NCI-H345 treated with DMSO at 0.1 percent for 48 hours (cell line): ENCODE measurements around the gene MC3R.
"Not testable (repeated sequence)": the region's sequence is repeated elsewhere in the genome, so short reads cannot be mapped to it uniquely, and the experiment has no call there.

Source experiments
- DNase-seq: peaks from one replicate; lab custom pipeline; 2025; ENCODE audit not compliant: unreplicated experiment; lab: John Stamatoyannopoulos, UW

The MC3R gene

DNA sequence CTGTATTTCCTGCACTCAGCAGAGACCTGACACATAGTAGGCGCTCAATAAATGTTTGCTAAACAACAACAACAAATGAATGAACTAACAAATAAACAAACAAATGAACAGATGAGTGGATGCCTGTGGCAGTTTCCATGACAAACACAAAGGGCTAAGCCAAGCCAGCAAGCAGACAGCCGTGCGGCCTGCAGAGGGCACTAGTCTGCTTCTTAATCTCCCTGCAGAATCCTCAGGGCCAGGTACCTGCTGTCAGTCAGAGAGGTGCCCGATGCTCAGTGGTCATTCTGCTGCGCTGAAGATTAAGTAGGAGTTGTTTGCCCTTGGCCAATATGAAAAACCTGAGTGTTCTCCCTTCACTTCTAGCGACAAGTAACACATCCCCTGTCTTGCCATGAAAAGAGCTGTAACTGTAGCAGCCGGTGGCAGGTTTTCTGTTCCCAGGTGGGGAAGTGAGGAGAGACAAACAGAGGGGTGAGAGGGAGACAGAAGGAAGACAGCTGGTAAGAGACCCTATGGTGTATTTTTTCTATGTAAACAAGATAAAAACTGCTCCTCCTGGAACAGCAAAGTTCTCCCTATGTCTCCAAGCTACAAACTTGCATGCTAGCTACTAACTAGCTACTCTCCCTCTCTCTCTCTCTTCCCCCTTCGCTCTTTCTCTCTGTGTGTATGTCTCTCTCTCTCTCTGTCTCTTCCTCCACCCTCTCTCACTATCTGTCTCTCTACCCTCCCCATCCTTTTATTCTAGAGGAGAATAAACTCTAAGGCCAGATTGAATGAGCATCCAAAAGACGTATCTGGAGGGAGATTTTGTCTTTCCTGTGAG is at the start of gene MC3R:
Gene MC3R, plus strand, starts transcription at position 779 of the 829 bp plus-strand sequence. CDS start 112 bp downstream, outside the sequence.
- peak; percentile 37 for DNase-seq

DNA sequence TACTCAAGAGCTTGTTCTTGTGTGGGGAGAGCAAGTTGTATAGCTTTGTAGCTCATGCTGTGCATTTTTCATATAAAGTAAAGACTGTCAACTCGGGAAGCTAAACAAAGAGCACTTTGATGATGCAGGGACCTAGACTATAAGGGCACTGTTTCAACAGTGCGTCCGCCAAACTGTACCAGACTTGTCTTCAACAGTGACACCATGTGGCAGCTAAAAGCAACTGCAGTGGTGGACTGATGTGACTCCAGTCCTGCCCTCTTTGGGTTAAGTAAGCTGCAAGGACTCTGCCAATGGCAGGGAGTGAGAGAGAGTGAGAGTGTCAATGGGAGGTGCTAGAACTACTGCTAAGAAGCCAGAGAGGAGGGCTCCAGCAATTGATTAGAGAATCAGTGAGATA is 48.1 kb upstream of the MC3R start:
- DNase-seq: no peak

DNA sequence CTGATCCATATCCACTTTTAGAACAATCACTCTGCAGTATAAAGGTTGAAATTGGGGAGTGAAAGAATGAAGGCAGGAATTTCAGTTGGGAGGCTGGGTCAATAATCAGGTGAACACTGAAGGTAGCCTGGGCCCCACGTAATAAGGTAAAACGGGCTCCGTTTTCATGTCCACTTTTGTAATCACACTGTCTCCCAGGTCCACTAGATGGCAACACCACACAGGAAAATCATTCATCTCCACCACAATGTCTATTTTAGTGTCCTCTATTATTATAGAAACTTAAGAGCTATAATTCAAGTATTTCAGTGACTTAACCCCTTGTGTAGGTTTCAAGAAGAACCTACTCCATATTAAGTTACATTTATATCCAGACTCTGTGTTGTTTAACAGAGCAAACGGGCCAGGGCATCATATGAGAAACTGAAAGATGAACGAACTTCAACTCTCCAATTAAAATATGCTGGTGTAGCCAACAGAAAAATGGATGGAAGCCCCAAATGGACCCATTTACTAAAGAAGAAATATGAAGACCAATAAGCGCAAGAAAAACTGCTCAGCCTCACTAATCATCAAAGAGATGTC is 45.9 kb upstream of the MC3R start:
- peak; percentile 0 for DNase-seq

DNA sequence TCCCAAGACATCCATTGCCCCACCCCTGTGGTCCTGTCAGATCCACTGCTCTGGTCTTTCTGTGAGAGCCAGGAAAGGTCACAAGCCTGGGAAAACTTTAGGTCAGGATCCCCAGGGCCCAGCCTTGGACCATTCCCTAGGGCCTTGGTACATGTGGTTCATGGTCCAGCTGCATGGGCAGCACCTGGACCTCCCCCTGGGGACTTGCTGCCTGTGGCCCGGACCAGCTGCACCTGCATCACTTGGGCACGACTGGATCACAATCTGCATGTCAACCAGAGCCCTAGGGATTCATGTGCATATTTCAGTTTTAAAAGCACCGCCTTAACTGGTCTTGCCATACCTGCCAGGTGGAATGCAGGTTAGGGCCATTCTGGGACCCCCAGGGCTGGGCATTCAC is 44.3 kb upstream of the MC3R start:
- DNase-seq: no peak

DNA sequence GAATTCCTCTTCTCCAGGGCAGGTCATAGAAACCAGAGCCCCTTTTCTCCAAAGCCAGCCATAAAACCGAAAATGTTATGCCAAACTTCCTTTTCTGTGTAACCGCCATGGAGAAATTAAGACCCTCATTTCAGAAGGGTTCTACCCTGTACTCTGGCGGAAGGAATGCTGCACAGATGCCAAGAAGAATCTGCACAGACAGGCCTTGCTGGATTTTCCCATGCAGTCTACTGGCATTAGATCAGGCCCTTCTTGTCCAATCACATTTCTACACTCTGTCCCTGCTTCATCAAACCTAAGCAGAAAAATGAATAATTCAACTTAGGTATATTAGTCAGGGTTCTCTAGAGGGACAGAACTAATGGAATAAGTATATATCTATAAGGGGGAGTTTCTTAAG is 43.2 kb upstream of the MC3R start:
- no peak for DNase-seq

DNA sequence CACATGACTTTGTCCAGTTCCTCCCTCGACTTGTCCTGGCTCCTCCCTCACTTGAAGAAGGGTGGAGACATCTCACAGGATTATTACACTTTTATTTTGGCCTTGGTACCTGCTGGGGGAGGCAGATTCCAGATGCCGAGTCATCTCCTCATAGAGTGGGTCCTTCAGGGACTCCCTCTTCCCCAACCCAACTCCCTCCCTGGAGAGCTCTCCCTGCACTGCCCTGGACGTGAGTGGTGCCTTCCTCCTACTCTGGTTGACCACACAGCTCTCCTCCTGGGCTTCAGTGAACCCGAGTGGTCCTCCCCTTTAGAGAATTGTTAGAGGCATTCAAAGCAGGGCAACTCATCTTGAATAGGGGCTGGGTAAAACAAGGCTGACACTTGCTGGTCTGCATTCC is 40.9 kb upstream of the MC3R start:
- DNase-seq: no peak

DNA sequence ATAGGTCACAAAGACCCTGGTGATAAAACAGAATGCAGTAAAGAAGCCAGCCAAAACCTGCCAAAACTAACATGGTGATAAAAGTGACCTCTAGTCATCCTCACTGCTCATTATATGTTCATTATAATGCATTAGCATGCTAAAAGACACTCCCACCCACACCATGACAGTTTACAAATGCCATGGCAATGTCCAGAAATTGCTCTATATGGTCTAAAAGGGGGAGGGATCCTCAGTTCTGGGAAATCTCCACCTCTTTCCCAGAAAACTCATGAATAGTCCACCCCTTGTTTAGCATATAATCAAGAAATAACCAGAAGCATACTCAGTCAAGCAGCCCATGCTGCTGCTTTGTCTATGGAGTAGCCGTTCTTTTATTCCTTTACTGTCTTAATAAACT is 40.4 kb upstream of the MC3R start:
- no peak for DNase-seq

DNA sequence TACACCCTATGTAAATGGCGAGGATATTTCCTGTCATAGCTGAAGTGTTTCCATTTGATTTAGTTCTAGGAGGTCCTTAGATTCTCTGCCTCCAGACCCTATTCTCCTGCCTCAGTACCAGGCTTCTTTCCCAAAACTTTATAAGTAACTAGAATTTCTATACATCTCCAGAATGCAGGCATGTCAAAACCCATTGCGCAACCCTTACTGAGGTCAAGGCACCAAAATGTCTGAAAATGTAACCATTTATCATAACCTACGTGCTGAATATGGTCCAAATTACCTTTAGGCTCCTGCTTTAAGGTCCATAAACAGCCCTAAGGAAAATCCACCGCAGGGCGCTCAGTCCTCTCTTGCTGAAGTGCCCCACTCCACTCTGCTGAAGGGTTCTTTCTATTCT is 37.5 kb upstream of the MC3R start:
- DNase-seq: no peak

DNA sequence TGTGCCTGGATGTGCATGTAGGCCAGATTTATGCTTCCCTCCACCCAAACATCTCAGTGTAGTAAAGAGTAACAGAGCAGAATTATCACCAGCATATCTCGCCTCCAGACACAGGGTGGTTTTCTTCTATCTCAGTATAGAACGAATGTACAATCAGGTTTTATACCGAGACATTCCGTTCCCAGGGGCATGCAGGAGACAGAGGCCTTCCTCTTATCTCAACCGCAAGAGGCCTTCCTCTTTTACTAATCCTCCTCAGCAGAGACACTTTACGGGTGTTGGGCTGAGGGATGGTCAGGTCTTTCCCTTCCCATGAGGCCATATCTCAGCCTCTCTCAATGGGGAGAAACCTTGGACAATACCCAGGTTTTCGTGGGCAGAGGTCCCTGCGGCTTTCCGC is 36.4 kb upstream of the MC3R start:
- DNase-seq: no peak

DNA sequence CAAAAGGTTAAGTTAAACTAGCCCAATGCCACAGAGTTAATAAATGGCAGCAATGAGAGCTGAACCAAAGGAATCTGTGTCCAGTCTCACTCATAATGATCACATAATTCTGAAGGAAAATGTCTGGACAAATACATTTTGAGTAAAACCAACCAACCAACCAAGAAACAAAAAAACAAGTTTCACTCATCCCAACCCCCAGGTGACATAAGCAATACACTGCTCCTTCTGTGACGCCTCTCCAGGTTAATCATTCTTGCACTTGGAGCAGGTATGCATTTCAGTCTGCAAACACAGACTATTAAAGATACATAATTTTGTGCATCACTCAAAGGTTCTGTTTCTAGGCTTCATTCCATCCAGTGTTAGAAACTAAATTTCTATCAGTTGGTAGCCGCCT is 35.2 kb upstream of the MC3R start:
- DNase-seq: no peak

DNA sequence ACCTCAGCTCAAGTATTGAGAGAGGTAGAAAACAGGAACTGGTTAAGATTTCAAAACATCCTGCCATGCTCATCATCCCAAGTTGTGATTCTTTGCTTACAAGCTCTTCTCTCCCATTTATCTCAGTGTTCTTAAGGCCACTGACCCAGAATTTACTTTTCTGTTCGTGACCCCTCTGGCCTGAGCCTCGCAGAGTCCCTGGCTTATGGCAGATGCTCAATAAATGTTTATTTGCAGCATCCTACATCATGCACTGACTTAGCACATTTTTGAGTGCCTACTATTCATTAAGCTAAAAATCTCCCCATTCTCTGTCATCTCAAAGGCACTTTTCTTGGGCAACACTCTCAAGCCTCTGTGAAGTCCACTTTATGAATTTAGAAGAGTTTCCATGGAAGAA is 33.4 kb upstream of the MC3R start:
- no peak for DNase-seq

DNA sequence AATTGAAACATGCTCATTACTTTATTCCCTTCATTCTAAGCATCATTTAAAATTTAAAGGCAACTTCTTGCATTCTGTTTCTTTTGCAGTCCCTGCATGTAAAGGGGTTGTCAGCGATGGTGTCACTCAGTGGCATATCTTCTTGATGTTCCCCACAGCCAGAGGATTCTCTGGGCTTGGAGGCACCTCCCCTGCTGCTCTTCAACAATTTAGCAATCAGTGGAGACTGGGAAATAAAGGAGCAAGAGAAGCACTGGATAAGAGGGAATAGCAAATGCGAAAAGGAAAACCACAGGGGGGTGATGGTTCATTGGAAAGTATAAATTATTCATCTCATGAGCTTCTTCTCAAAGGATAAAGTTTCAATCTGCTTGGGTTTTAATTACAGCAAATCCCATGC is 30.7 kb upstream of the MC3R start:
- no peak for DNase-seq

DNA sequence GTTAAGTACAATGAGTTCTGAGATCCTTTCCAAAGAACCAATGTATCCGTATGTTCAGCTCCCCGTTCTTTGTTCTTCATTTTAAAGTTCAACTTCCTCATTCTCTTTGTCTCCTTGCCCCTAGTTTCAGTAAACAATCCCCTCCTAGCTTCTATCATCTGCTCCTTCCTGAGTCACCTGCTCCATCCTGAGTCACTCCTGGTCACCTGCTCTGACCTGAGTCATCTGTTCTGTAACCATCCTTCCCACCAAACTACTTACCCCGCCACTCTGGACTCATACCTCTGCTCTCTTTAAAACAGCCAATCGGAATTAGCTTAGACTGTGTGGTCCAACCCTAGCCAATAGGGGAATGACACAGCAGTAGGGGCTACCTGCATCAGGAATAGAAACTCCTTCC is 27.3 kb upstream of the MC3R start:
- DNase-seq: not testable (repeated sequence)

DNA sequence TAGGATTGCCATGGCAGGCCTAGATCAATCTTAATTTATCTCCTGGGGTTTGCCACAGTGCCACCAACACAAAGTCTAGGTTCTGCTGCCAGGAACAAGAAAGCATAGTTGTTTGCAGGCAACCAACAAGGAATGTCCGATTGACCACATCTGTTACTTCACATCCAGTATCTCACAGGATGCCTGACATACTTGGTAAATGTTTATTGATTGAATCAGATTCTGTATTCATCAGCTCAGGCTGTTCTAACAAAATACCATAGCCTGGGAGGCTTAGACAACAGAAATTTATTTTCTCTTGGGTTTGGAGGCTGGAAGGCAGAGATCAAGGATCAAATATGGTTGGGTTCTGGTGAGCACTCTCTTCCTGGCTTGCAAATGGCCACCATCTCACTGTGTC is 26.3 kb upstream of the MC3R start:
- DNase-seq: no peak

DNA sequence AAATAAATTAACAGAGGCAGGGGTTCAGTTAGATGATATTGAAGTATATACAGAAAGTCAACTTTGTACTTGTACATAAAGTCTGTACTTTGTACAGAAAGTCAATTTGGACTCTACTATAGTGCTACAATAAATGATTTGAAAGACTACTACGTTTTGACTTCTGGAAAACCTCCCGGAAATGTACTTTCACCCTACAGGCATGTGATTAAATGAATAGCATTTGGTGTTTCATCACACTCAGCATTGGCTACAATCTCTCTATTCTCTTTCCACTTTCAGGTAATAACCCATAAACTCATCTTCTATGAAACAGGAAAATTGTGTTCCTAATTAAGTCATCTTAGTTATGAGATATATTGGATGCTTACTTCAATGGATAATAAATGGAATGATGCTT is 25.6 kb upstream of the MC3R start:
- DNase-seq: no peak

DNA sequence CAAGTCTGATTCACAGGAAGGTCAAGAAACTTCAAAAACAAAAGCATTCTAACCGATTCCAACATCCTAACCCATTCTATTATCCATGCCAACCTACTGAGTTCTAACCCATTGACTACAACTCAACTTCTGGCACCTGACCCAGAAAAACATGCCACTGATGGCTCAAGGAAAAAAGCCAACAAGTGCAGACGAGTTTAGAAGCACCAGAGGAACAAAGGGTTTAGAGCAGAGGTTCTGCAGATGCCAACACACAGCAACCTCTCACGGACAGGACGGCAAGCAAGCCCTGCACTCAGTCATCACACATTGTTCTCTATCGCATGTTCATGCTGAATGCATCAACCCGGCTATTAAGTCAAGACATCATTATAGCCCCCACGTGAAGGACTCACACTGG is 25.2 kb upstream of the MC3R start:
- no peak for DNase-seq

DNA sequence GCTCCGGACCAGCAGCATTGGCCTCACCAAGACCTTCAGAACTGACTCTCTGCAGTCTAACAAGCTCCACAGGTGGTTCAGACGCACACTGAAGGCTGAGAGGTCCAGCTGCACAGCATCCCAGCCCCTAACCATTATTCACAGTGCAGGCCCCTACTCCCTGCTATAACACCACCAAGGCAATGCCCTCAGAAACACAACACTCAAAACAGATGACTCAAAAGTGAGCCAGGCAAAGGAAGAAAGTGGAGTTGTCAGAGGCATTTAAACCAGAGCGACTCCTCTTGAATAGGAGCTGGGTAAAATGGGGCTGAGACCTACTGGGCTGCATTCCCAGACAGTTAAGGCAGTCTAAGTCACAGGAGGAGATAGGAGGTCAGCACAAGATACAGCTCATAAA is 20.5 kb upstream of the MC3R start:
- no peak for DNase-seq

DNA sequence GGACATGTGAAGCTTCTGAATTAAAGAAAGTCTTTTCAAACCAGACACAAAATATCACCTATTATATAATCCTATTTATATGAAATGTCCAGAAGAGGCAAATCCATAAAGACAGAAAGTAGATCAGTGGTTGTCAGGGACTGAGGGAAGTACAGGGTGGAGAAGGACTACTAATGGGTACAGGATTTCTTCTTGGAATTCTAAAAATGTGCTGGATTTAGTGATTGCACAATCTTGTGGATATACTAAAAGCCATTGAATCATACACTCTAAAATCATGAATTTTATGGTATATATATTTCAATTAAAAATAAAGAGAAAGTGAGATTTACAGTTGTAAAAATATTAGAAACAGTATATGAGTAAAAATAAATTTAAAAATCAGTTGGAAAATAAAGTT is 18.7 kb upstream of the MC3R start:
- DNase-seq: no peak

DNA sequence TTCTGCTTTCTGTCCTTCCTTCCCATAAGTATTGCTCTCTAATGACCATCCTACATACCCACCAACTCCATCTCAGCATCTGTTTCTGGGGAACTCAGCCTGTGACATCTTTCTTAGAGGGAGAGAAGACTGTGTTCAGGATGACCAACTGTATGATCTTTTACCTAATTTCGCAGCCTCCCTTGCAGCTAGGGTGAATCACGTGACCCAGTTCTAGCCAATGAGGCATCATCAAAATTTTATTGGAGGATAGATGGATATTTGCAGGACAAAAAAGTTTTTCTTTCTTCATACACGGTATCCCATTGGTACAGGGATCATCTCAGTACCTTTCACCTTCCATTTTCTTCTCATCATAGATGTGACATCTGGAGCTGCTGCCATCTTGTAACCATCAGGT is 14.4 kb upstream of the MC3R start:
- DNase-seq: no peak

DNA sequence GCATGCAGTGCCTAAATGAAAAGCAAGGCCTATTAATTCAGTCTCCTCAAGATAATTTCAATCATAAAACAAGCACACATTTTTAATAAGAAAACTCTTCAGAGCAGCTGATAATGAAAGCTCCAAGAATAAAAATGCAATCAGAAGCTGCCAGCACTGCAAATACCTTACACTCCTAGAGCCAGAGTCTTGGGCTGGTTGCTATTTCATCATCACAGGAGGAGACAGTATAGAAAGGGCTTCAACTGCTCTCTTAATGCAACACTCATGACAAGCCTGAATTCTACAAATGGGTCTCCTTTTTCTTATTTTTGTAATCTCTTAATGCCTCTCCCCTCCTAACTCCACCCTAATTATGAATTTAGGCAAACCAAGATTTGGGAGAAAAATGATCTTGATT is 11.2 kb upstream of the MC3R start:
- no peak for DNase-seq

DNA sequence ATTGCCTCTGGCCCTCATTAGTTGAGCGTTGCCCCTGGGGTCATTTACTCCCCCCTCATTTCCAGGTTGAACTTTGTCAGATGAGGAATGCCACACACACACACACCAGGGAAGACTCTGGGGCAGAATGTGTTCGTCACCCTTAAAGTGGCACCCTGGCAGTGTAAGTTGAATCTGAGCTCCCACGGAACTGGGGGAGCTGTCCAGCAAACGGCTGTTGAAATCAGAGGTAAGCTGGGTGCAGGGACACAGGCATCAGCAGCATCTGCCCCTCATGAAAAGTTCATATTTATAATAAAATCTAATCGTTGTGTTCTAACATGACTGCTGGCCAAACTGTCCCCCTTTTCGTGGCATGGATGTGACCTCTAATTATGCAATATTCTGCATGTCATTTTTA is 4.3 kb upstream of the MC3R start:
- DNase-seq: no peak

DNA sequence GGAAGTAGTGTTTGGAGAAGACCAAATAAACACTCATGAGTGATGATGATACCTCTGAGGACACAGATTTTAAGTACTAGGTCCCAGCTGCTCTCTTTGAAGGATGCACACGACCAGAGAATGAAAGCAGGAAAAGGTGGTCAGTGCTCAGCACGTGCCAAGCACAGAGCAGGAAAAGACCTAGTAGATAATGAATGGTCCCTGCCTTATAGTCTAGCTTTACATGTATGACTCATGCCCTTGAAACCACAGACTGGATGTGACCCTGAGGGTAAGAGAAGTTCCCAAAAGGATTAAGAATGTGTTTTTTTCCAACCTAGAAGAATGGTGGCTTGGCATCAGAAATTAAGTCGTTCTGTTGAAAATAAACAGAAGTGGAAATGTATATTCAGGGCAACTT is 2.8 kb upstream of the MC3R start:
- DNase-seq: no peak
